ENCODE results near the gene UGT1A5. TPM values are rescaled to one million over a fixed set of nuclear protein-coding genes. Genes with fewer than 3 reads are reported as not detected.

UGT1A5 gene
- total and polyA plus RNA-seq, 2 of the 8 experiments (the other 6 are each of a cell fraction or from before 2014, with no cell fraction given): not detected

DNA sequence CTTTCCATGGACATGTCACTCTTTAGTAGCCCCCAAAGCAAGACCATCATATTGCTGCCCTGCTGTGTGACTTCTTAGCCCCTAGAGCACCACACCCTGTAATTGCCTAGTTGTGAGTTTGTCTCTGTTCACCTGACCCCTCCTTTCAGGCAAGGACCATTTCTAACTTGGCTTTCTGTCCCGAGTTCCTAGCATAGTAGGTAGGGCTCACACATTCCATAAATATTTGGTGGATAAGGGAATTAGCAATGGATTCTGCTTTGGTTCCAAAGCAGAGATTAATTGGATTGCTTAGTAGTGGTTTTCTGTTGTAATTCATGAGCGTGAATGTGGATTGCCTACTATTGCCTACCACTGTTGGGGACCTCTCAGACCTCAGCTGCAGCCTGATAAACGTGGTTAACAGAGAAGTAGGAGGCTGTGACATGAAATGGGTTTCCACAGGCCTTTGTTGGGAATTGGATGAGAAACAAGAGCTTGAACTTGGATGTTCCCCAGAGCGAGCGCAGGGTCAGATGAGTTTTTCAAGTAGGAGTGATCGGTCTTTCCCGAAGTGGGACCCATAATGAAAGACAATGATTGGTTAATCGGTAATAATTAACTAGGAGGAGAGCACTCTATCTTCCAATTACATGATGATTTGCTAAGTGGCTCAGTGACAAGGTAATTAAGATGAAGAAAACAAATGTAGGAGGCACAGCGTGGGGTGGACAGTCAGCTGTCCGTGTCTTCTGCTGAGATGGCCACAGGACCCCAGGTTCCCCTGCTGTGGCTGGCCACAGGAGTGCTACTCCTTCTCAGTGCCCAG, 34.0 kb downstream of the UGT1A5 start (continued):
- no peak for TF ChIP-seq YY1 (IDR thresholded peaks at IDR 0.05; ENCODE audit: low read depth, low read length)

Data from H1 (cell line).